Vagina (tissue), 2 donors: ENCODE results near the gene KCNH5.

Source experiments
- POLR2A ChIP-seq, 2 donors: fragments of 450-650 bp; IDR thresholded peaks; one replicate each; pipeline ENCODE4 v1.6.1; 2017; ENCODE audit warnings: antibody characterized with exemption in 2 of 2, mild to moderate bottlenecking in 2 of 2, moderate library complexity in 2 of 2
- TF ChIP-seq, protein P1 (sequence below), 3 experiments: fragments of 450-650 bp in 2 of 3; fragments of 200-600 bp in 1 of 3; sonication (generic) in 1 of 3; IDR thresholded peaks; one replicate each; pipeline ENCODE4 v1.5.1; 2017 to 2019; ENCODE audit warnings: antibody characterized with exemption in 3 of 3, mild to moderate bottlenecking in 2 of 3, moderate library complexity in 2 of 3

DNA sequence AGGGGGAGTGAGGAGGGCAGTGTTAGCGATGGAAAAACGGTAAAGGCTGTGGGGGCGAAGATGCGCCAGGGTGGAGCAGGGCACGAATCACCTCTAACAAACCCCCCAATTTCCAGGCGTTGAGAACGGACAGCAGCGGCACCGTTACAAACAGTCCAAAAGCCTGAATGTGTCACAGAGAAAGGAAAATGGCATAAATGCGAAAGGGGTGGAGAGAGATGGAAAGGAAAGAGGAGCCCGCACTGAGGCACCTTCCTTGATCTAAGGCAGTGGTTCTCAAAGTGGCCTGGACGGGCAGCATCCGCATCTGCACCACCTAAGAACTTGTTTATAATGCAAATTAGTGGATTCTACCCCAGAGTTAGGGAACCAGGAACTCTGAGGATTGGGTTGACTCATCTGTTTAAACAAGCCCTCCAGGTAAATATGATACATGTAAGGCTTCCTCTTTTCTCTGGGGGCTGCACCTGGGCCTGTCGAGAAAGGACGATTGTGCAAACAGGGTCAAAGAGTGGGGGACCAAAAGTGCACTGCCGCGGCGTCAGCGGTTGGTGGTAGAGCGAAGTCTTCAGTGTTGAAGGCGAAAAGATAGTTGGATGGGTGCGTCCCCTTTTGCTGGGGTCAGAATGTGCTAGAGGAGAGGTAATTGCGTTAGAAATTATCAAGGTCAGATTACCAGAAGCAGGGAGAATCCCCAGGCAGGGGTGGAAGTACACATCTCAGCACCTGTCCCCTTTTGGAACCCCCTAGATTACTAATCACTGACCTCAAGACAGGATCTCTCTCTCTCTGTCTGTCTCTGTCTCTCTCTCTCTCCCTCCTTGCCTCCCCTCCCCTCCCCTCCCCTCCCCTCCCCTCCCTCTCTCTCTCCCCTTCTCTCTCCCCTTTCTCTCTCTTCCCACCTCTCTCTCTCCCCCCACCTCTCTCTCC, 1.3 kb upstream of the KCNH5 start:
- no peak for TF ChIP-seq POLR2A (IDR thresholded peaks at IDR 0.05)
- TF ChIP-seq, protein P1, sequence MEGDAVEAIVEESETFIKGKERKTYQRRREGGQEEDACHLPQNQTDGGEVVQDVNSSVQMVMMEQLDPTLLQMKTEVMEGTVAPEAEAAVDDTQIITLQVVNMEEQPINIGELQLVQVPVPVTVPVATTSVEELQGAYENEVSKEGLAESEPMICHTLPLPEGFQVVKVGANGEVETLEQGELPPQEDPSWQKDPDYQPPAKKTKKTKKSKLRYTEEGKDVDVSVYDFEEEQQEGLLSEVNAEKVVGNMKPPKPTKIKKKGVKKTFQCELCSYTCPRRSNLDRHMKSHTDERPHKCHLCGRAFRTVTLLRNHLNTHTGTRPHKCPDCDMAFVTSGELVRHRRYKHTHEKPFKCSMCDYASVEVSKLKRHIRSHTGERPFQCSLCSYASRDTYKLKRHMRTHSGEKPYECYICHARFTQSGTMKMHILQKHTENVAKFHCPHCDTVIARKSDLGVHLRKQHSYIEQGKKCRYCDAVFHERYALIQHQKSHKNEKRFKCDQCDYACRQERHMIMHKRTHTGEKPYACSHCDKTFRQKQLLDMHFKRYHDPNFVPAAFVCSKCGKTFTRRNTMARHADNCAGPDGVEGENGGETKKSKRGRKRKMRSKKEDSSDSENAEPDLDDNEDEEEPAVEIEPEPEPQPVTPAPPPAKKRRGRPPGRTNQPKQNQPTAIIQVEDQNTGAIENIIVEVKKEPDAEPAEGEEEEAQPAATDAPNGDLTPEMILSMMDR (IDR thresholded peaks at IDR 0.05), result no peak
